CD14-positive monocyte (primary cell): ENCODE measurements around the gene SH3BP5L. TPM values are rescaled to one million over a fixed set of nuclear protein-coding genes. Genes with fewer than 3 reads are reported as not detected.
"Not testable (repeated sequence)": the region's sequence is repeated elsewhere in the genome, so short reads cannot be mapped to it uniquely, and the experiment has no call there.

Experiments used
- DNase-seq, 3 donors: peaks; one replicate each; pipeline ENCODE4 v3.0.0-alpha.2; 2011 to 2022
- H2AFZ ChIP-seq: 2 replicates; pipeline ENCODE4 v1.6.0; 2012; ENCODE audit warnings: mild to moderate bottlenecking, low read depth, low read length, inconsistent platforms; ENCODE audit not compliant: insufficient read depth, poor library complexity, severe bottlenecking
- H3K27ac ChIP-seq, 2 donors: 1 replicate in 1 of 2; 2 replicates in 1 of 2; pipeline ENCODE4 v1.5.1; 2012 to 2013; ENCODE audit warnings: low read length in 2 of 2, control low read depth in 1 of 2, inconsistent platforms in 1 of 2, low read depth in 1 of 2, mild to moderate bottlenecking in 1 of 2
- H3K27me3 ChIP-seq, 2 donors: one replicate each; pipeline versions ENCODE4 v1.6.0 to v1.6.1; 2011 to 2013; ENCODE audit warnings: low read length in 2 of 2; ENCODE audit not compliant: control insufficient read depth in 2 of 2, insufficient read depth in 2 of 2
- H3K36me3 ChIP-seq, 2 donors: replicated peaks in 1 of 2; 1 replicate in 1 of 2; 2 replicates in 1 of 2; pipeline versions ENCODE4 v1.5.1 to v1.6.1; 2012 to 2013; ENCODE audit warnings: low read length in 2 of 2, control low read depth in 1 of 2, inconsistent platforms in 1 of 2, mild to moderate bottlenecking in 1 of 2; ENCODE audit not compliant: insufficient read depth in 2 of 2, control insufficient read depth in 1 of 2
- H3K4me1 ChIP-seq, 2 donors: 1 replicate in 1 of 2; 2 replicates in 1 of 2; pipeline versions ENCODE4 v1.5.1 to v1.6.1; 2012 to 2013; ENCODE audit warnings: low read length in 2 of 2, control low read depth in 1 of 2, inconsistent platforms in 1 of 2, mild to moderate bottlenecking in 1 of 2, moderate library complexity in 1 of 2; ENCODE audit not compliant: insufficient read depth in 2 of 2, control insufficient read depth in 1 of 2
- H3K4me2 ChIP-seq: replicated peaks from 2 replicates; pipeline ENCODE3; 2012; ENCODE audit warnings: low read length, moderate library complexity, mild to moderate bottlenecking; ENCODE audit not compliant: poor library complexity, severe bottlenecking; ENCODE audit errors: extremely low read depth
- H3K4me3 ChIP-seq, 3 experiments: fragments of 200-600 bp in 1 of 3; sonication (generic) in 1 of 3; replicated peaks in 1 of 3; 1 replicate in 2 of 3; 2 replicates in 1 of 3; pipeline ENCODE4 v1.5.1; 2011 to 2013; ENCODE audit warnings: low read length in 3 of 3, mild to moderate bottlenecking in 3 of 3, control low read depth in 2 of 3, low read depth in 2 of 3, inconsistent platforms in 1 of 3, moderate library complexity in 1 of 3
- H3K79me2 ChIP-seq: 2 replicates; pipeline ENCODE4 v1.6.0; 2012; ENCODE audit warnings: mild to moderate bottlenecking, control low read depth, inconsistent platforms, low read length, moderate library complexity; ENCODE audit not compliant: insufficient read depth
- H3K9ac ChIP-seq: 2 replicates; pipeline ENCODE4 v1.6.0; 2017; ENCODE audit warnings: low read length, mild to moderate bottlenecking; ENCODE audit not compliant: insufficient read depth, poor library complexity, severe bottlenecking
- H3K9me3 ChIP-seq, 2 donors: replicated peaks in 1 of 2; 1 replicate in 1 of 2; 2 replicates in 1 of 2; pipeline versions ENCODE4 v1.5.1 to v1.6.1; 2012 to 2013; ENCODE audit warnings: low read length in 2 of 2, control low read depth in 1 of 2; ENCODE audit not compliant: control insufficient read depth in 1 of 2, insufficient read depth in 1 of 2
- H4K20me1 ChIP-seq: 2 replicates; pipeline ENCODE4 v1.6.0; 2012; ENCODE audit warnings: mild to moderate bottlenecking, low read length, control low read depth, moderate library complexity; ENCODE audit not compliant: insufficient read depth
- H3K27ac Mint-ChIP-seq, 7 donors: one replicate each; pipeline ENCODE4 v1.8.0; 2020; ENCODE audit warnings: mild to moderate bottlenecking in 7 of 7, mixed read lengths in 7 of 7, moderate library complexity in 6 of 7, inconsistent platforms in 2 of 7
- H3K27me3 Mint-ChIP-seq, 3 donors: one replicate each; pipeline ENCODE4 v1.8.0; 2021 to 2022; ENCODE audit warnings: low read depth in 3 of 3, mild to moderate bottlenecking in 3 of 3, mixed read lengths in 3 of 3, moderate library complexity in 3 of 3, inconsistent platforms in 1 of 3
- H3K36me3 Mint-ChIP-seq, 2 donors: one replicate each; pipeline ENCODE4 v1.8.0; 2020; ENCODE audit warnings: mixed read lengths in 2 of 2, inconsistent platforms in 1 of 2, mild to moderate bottlenecking in 1 of 2
- H3K4me1 Mint-ChIP-seq: one replicate; pipeline ENCODE4 v1.8.0; 2020; ENCODE audit warnings: mild to moderate bottlenecking, mixed read lengths
- H3K4me3 Mint-ChIP-seq, 2 donors: one replicate each; pipeline ENCODE4 v1.8.0; 2020; ENCODE audit warnings: mild to moderate bottlenecking in 2 of 2, mixed read lengths in 2 of 2, moderate library complexity in 1 of 2
- H3K9me3 Mint-ChIP-seq, 7 donors: one replicate each; pipeline ENCODE4 v1.8.0; 2020 to 2022; ENCODE audit warnings: mixed read lengths in 7 of 7, mild to moderate bottlenecking in 6 of 7, moderate library complexity in 6 of 7, inconsistent platforms in 2 of 7
- CTCF ChIP-seq: fragments of 200-600 bp; IDR thresholded peaks from one replicate; pipeline ENCODE4 v1.8.0; 2022; ENCODE audit warnings: antibody characterized with exemption, mild to moderate bottlenecking
- WGBS: methylation state at CpG from one replicate; pipeline ENCODE4 v1.1.5; 2013; ENCODE audit warnings: missing lambda C conversion rate; ENCODE audit not compliant: insufficient coverage; 5-methylcytosine and 5-hydroxymethylcytosine counted together
- intact Hi-C, 2 donors: fragments of 100-400 bp; cut with micrococcal nuclease; formaldehyde crosslinking; loops; one replicate each; pipeline versions ENCODE4 v1.15.0 to v1.15.1; 2023
- polyA plus RNA-seq, 3 donors: library from polyadenylated mRNA; depleted of rRNA in 1 of 3; unstranded in 2 of 3; stranded (reverse) in 1 of 3; fragments of 300-500 nt in 2 of 3; fragments of >200 nt in 1 of 3; fragmentation: Illumina TruSeq in 2 of 3; gene quantifications; 1 replicate in 2 of 3; 2 replicates in 1 of 3; pipeline ENCODE4 v1.2.3, GENCODE V29; 2012 to 2021

SH3BP5L gene
- polyA plus RNA-seq, 3 donors = 4.0 to 15.7 (median 4.3) TPM

GRCh38 chr1:248791010-248791409 is 34.7 kb downstream of the SH3BP5L start:
- H3K9me3 Mint-ChIP-seq = peaks cover 2 to 15% (median 8%) of the 10 kb centered on the region in 7 donors
- WGBS = 100% methylated on average over 2 of the region's 4 CpGs
- H3K27me3 Mint-ChIP-seq = peaks cover 0 to 3% (median 0%) of the 10 kb centered on the region in 3 donors
- Histone ChIP-seq H3K4me1 (peaks cover 34 to 43% of the 10 kb centered on the region in 2 donors), H3K4me2 (no peak overlapping the region), H3K27me3 (no peaks in the 10 kb centered on the region), H4K20me1 (no peaks in the 10 kb centered on the region), H3K9ac (no peak overlapping the region), H3K9me3 (peaks cover 0 to 5% of the 10 kb centered on the region in 2 donors), H2AFZ (no peak overlapping the region), H3K36me3 (no peaks in the 10 kb centered on the region), H3K79me2 (no peaks in the 10 kb centered on the region), H3K4me3 (no peak overlapping the region), H3K27ac (peak overlapping the region in 1 of 2 donors; percentile 70)
- peak overlapping the region in 1 of 7 donors; percentile 23 for H3K27ac Mint-ChIP-seq
- DNase-seq = no peak
- H3K36me3 Mint-ChIP-seq = peaks cover 0 to 4% of the 10 kb centered on the region in 2 donors
- H3K4me1 Mint-ChIP-seq = peaks cover 44% of the 10 kb centered on the region
- intact Hi-C loops = no loop called here
- H3K4me3 Mint-ChIP-seq = no peak overlapping the region
- no peak for TF ChIP-seq CTCF

- TF ChIP-seq CTCF = no peak
- Mint-ChIP-seq H3K4me1 (peaks cover 48% of the 10 kb centered on the region), H3K9me3 (peaks cover 2 to 13% (median 8%) of the 10 kb centered on the region in 7 donors), H3K27ac (no peak overlapping the region), H3K36me3 (peaks cover 0 to 4% of the 10 kb centered on the region in 2 donors), H3K27me3 (peaks cover 0 to 3% (median 0%) of the 10 kb centered on the region in 3 donors), H3K4me3 (no peak overlapping the region)
- intact Hi-C loops = no loop called here
- H2AFZ ChIP-seq = no peak overlapping the region
- H3K9me3 ChIP-seq = peaks cover 0 to 4% of the 10 kb centered on the region in 2 donors
- H3K4me2 ChIP-seq = no peak overlapping the region
- no peak overlapping the region for H3K4me3 ChIP-seq
- no peaks in the 10 kb centered on the region for H3K36me3 ChIP-seq
- H4K20me1 ChIP-seq = no peaks in the 10 kb centered on the region
- DNase-seq = no peak
- H3K79me2 ChIP-seq = no peaks in the 10 kb centered on the region
- H3K27ac ChIP-seq = no peak overlapping the region
- no peaks in the 10 kb centered on the region for H3K27me3 ChIP-seq
- 94% methylated on average over 5 of the region's 5 CpGs for WGBS
- H3K4me1 ChIP-seq = peaks cover 39 to 48% of the 10 kb centered on the region in 2 donors
- no peak overlapping the region for H3K9ac ChIP-seq
These were observed 35.3 kb downstream of the SH3BP5L start for GRCh38 chr1:248790456-248790855.

GRCh38 chr1:248789337-248789736 is 36.4 kb downstream of the SH3BP5L start:
- H3K36me3 ChIP-seq, H3K9ac ChIP-seq, H3K4me3 Mint-ChIP-seq, H2AFZ ChIP-seq, H3K9me3 Mint-ChIP-seq, H3K27ac Mint-ChIP-seq, H3K9me3 ChIP-seq, H3K27me3 Mint-ChIP-seq, H4K20me1 ChIP-seq, intact Hi-C loops, H3K79me2 ChIP-seq, DNase-seq, H3K27me3 ChIP-seq, H3K4me3 ChIP-seq, H3K27ac ChIP-seq, H3K4me2 ChIP-seq, H3K36me3 Mint-ChIP-seq: not testable (repeated sequence)
- no CpG with 5 or more reads among the region's 2 CpGs for WGBS
- H3K4me1 ChIP-seq = peaks cover 40 to 44% of the 10 kb centered on the region in 2 donors
- peaks cover 49% of the 10 kb centered on the region for H3K4me1 Mint-ChIP-seq
